ENCODE measurements around the gene CAPN10. TPM values are rescaled to one million over a fixed set of nuclear protein-coding genes. Genes with fewer than 3 reads are reported as not detected.

Gene CAPN10
- polyA plus RNA-seq, 1 donor (not counting 4 experiments of a cell fraction or from before 2014, with no cell fraction given): 7.1 TPM

DNA sequence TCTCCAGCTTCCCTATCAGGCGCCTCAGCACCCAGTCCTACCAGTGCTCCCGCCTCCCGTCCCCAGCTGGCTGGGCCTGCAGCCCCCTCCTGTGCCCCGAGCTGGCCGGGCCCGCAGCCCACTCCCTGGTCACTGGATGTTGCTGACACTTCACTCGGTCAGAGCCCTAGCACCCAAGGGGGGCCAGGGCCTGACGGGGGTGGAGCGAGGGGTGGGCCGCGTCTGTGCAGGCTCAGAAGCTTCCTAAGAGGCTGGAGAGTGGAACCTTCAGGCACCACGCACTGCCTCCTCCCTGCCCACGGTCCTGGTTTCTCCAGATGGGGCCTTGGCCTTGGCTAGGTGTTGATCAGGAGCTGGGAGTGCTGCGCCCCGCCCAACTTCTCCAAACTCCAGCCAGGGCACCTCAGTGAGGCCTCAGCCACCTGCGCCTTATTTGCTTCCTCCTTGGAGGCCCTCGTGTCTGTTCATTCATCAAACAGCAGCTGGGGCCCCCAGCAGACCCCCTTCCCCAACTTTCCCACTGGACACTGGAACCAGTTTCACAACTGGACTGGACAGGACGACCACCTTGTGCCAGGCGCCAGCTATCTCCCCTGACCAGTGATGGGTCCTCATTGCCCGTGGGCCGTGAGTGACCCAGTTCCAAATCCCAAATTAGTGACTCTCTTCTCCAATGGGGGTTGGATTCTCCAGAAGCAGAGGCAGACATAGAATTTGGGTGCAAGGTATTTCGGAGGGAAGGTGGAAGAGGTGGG is 16.7 kb downstream of the CAPN10 start:
- no peaks in the 10 kb centered on the region for H4K20me1 ChIP-seq (ENCODE audit: control insufficient read depth, extremely low read depth, insufficient read depth, low read length)
- H2AFZ ChIP-seq (ENCODE audit: control insufficient read depth, low read length): no peak overlapping the region
- no peak overlapping the region for H3K4me2 ChIP-seq (ENCODE audit: control insufficient read depth, extremely low read depth, insufficient read depth, low read depth, low read length)
- no peaks in the 10 kb centered on the region for H3K79me2 ChIP-seq (ENCODE audit: control insufficient read depth, insufficient read depth, low read length)
- no peaks in the 10 kb centered on the region for H3K4me1 ChIP-seq (ENCODE audit: control insufficient read depth, extremely low read depth, insufficient read depth, low read length)
- H3K9me1 ChIP-seq (ENCODE audit: control insufficient read depth, extremely low read depth, insufficient read depth, low read length): no peaks in the 10 kb centered on the region
- H3K36me3 ChIP-seq (ENCODE audit: control insufficient read depth in 2 of 2, extremely low read depth in 1 of 2, insufficient read depth in 2 of 2, low read length in 2 of 2): peaks cover 0 to 6% of the 10 kb centered on the region in 2 experiments
- TF ChIP-seq, protein P1, sequence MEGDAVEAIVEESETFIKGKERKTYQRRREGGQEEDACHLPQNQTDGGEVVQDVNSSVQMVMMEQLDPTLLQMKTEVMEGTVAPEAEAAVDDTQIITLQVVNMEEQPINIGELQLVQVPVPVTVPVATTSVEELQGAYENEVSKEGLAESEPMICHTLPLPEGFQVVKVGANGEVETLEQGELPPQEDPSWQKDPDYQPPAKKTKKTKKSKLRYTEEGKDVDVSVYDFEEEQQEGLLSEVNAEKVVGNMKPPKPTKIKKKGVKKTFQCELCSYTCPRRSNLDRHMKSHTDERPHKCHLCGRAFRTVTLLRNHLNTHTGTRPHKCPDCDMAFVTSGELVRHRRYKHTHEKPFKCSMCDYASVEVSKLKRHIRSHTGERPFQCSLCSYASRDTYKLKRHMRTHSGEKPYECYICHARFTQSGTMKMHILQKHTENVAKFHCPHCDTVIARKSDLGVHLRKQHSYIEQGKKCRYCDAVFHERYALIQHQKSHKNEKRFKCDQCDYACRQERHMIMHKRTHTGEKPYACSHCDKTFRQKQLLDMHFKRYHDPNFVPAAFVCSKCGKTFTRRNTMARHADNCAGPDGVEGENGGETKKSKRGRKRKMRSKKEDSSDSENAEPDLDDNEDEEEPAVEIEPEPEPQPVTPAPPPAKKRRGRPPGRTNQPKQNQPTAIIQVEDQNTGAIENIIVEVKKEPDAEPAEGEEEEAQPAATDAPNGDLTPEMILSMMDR (optimal IDR thresholded peaks at IDR 0.05 in 1 of 3, IDR thresholded peaks at IDR 0.05 in 1 of 3, conservative IDR thresholded peaks at IDR 0.05 in 1 of 3; ENCODE audit: extremely low read depth in 1 of 3, insufficient read depth in 2 of 3, low read length in 3 of 3): no peak
- TF ChIP-seq EZH2 (IDR thresholded peaks at IDR 0.05; ENCODE audit: low read length): no peak
- H3K9me3 ChIP-seq (ENCODE audit: control insufficient read depth, low read depth, low read length): no peaks in the 10 kb centered on the region
- H3K4me3 ChIP-seq (ENCODE audit: control insufficient read depth in 2 of 3, extremely low read depth in 1 of 3, insufficient read depth in 2 of 3, low read depth in 1 of 3, low read length in 3 of 3): no peak overlapping the region
- no peak overlapping the region for H3K27ac ChIP-seq (ENCODE audit: control insufficient read depth, insufficient read depth, low read length)
- no peaks in the 10 kb centered on the region for H3K27me3 ChIP-seq (ENCODE audit: control insufficient read depth, extremely low read depth, insufficient read depth, low read length)
- no peak for FAIRE-seq
- dilution Hi-C loops (cut with MboI; ENCODE audit: extremely low pct_ligation_motif_present, low sequenced_read_pairs): no loop called here
- no peak for DNase-seq (ENCODE audit: low read depth, low spot score)
- no peak overlapping the region for H3K9ac ChIP-seq (ENCODE audit: control insufficient read depth, extremely low read depth, insufficient read depth, low read length)

- no peaks in the 10 kb centered on the region for H4K20me1 ChIP-seq (ENCODE audit: control insufficient read depth, extremely low read depth, insufficient read depth, low read length)
- no peak overlapping the region for H3K4me3 ChIP-seq (ENCODE audit: control insufficient read depth in 2 of 3, extremely low read depth in 1 of 3, insufficient read depth in 2 of 3, low read depth in 1 of 3, low read length in 3 of 3)
- no peak overlapping the region for H3K27ac ChIP-seq (ENCODE audit: control insufficient read depth, insufficient read depth, low read length)
- H3K36me3 ChIP-seq (ENCODE audit: control insufficient read depth in 2 of 2, extremely low read depth in 1 of 2, insufficient read depth in 2 of 2, low read length in 2 of 2): peaks cover 0 to 6% of the 10 kb centered on the region in 2 experiments
- H3K9me1 ChIP-seq (ENCODE audit: control insufficient read depth, extremely low read depth, insufficient read depth, low read length): no peaks in the 10 kb centered on the region
- no peaks in the 10 kb centered on the region for H3K9me3 ChIP-seq (ENCODE audit: control insufficient read depth, low read depth, low read length)
- H3K27me3 ChIP-seq (ENCODE audit: control insufficient read depth, extremely low read depth, insufficient read depth, low read length): no peaks in the 10 kb centered on the region
- no peak for FAIRE-seq
- H3K9ac ChIP-seq (ENCODE audit: control insufficient read depth, extremely low read depth, insufficient read depth, low read length): no peak overlapping the region
- DNase-seq (ENCODE audit: low read depth, low spot score): no peak
- dilution Hi-C loops (cut with MboI; ENCODE audit: extremely low pct_ligation_motif_present, low sequenced_read_pairs): no loop called here
- H3K79me2 ChIP-seq (ENCODE audit: control insufficient read depth, insufficient read depth, low read length): no peaks in the 10 kb centered on the region
- no peak overlapping the region for H3K4me2 ChIP-seq (ENCODE audit: control insufficient read depth, extremely low read depth, insufficient read depth, low read depth, low read length)
- H3K4me1 ChIP-seq (ENCODE audit: control insufficient read depth, extremely low read depth, insufficient read depth, low read length): no peaks in the 10 kb centered on the region
- H2AFZ ChIP-seq (ENCODE audit: control insufficient read depth, low read length): no peak overlapping the region
- TF ChIP-seq EZH2 (IDR thresholded peaks at IDR 0.05; ENCODE audit: low read length): no peak
- TF ChIP-seq, protein P1 (optimal IDR thresholded peaks at IDR 0.05 in 1 of 3, IDR thresholded peaks at IDR 0.05 in 1 of 3, conservative IDR thresholded peaks at IDR 0.05 in 1 of 3; ENCODE audit: extremely low read depth in 1 of 3, insufficient read depth in 2 of 3, low read length in 3 of 3): no peak
Observed at GRCh38 chr2:240603846-240604245, 17.3 kb downstream of the CAPN10 start.

Measured in keratinocyte (primary cell).